WTC11 (cell line): ENCODE data around the gene KLHL22. TPM values are rescaled to one million over a fixed set of nuclear protein-coding genes. Genes with fewer than 3 reads are reported as not detected.
A peak's percentile ranks its signal among the peaks of the same experiment; 100 is the strongest.

Experiments
- ATAC-seq: fragments of 200-7000 bp; cut with Tn5 transposase; 2 replicates; pipeline ENCODE4 v1.10.0; 2021; ENCODE audit warnings: mild to moderate bottlenecking, moderate library complexity
- CTCF ChIA-PET: fragments of 300-600 bp; sonication (Branson Sonifier 250); formaldehyde crosslinking; loops from one replicate; lab custom pipeline; 2021; ENCODE audit warnings: antibody characterized with exemption; lab: Charles Lee
- POLR2A ChIA-PET: fragments of 350-600 bp; sonication (Branson Sonifier 250); formaldehyde crosslinking; loops from one replicate; lab custom pipeline; 2021; ENCODE audit warnings: antibody characterized with exemption; lab: Charles Lee
- DNase-seq: peaks from one replicate; pipeline ENCODE4 v3.0.0; 2021; ENCODE audit warnings: low spot score
- H3K27ac Mint-ChIP-seq: 2 replicates; pipeline ENCODE4 v1.8.0; 2021; ENCODE audit warnings: mixed read lengths
- H3K27me3 Mint-ChIP-seq: 2 replicates; pipeline ENCODE4 v1.8.0; 2021; ENCODE audit warnings: low read depth, mild to moderate bottlenecking, moderate library complexity, mixed read lengths
- H3K36me3 Mint-ChIP-seq: 2 replicates; pipeline ENCODE4 v1.8.0; 2021; ENCODE audit warnings: mixed read lengths
- H3K4me1 Mint-ChIP-seq: 2 replicates; pipeline ENCODE4 v1.8.0; 2022; ENCODE audit warnings: mixed read lengths
- H3K4me3 Mint-ChIP-seq: 2 replicates; pipeline ENCODE4 v1.8.0; 2021; ENCODE audit warnings: mild to moderate bottlenecking, moderate library complexity, mixed read lengths
- H3K9me3 Mint-ChIP-seq: 2 replicates; pipeline ENCODE4 v1.8.0; 2021; ENCODE audit warnings: mixed read lengths
- AFF4 ChIP-seq: sonication (generic); formaldehyde crosslinking; IDR thresholded peaks from 2 replicates; pipeline ENCODE4 v1.8.1; 2023; ENCODE audit warnings: mild to moderate bottlenecking, missing genetic modification reagents, borderline replicate concordance
- AR ChIP-seq: fragments of 250-450 bp; sonication (Bioruptor Pico); IDR thresholded peaks from 2 replicates; pipeline ENCODE4 v1.9.0; 2021; ENCODE audit warnings: mild to moderate bottlenecking
- ATF3 ChIP-seq: sonication (generic); formaldehyde crosslinking; conservative IDR thresholded peaks from 2 replicates; pipeline ENCODE4 v1.8.1; 2022; ENCODE audit warnings: mild to moderate bottlenecking, missing genetic modification reagents
- CREM ChIP-seq: sonication (generic); formaldehyde crosslinking; IDR thresholded peaks from 2 replicates; pipeline ENCODE4 v1.8.1; 2022; ENCODE audit warnings: mild to moderate bottlenecking, missing genetic modification reagents, moderate library complexity
- CTCF ChIP-seq: fragments of 200-600 bp; IDR thresholded peaks from 2 replicates; pipeline ENCODE4 v1.8.0; 2022; ENCODE audit warnings: antibody characterized with exemption
- E2F4 ChIP-seq: sonication (generic); formaldehyde crosslinking; IDR thresholded peaks from 2 replicates; pipeline ENCODE4 v1.8.1; 2022; ENCODE audit warnings: low read depth, mild to moderate bottlenecking, moderate library complexity, missing genetic modification reagents, borderline replicate concordance
- E2F5 ChIP-seq: sonication (generic); formaldehyde crosslinking; IDR thresholded peaks from 2 replicates; pipeline ENCODE4 v1.8.1; 2022; ENCODE audit warnings: mild to moderate bottlenecking, moderate library complexity, missing genetic modification reagents
- EMX1 ChIP-seq: fragments of 250-450 bp; sonication (Bioruptor Pico); IDR thresholded peaks from 2 replicates; pipeline ENCODE4 v1.8.0; 2021; ENCODE audit warnings: mild to moderate bottlenecking
- FOXJ3 ChIP-seq: sonication (generic); formaldehyde crosslinking; IDR thresholded peaks from 2 replicates; pipeline ENCODE4 v1.9.0; 2021; ENCODE audit warnings: missing genetic modification reagents, mild to moderate bottlenecking, borderline replicate concordance
- FOXP1 ChIP-seq: sonication (generic); formaldehyde crosslinking; IDR thresholded peaks from 2 replicates; pipeline ENCODE4 v1.8.0; 2022; ENCODE audit warnings: missing genetic modification reagents, mild to moderate bottlenecking, moderate library complexity, borderline replicate concordance
- IRF2 ChIP-seq: sonication (generic); formaldehyde crosslinking; IDR thresholded peaks from 2 replicates; pipeline ENCODE4 v1.8.0; 2022; ENCODE audit warnings: low read depth, missing genetic modification reagents, borderline replicate concordance
- JAZF1 ChIP-seq: fragments of 250-450 bp; sonication (Bioruptor Pico); IDR thresholded peaks from 2 replicates; pipeline ENCODE4 v1.9.0; 2021; ENCODE audit warnings: moderate library complexity, mild to moderate bottlenecking, inconsistent platforms
- KAT7 ChIP-seq: sonication (generic); formaldehyde crosslinking; IDR thresholded peaks from 2 replicates; pipeline ENCODE4 v1.8.1; 2023; ENCODE audit warnings: missing genetic modification reagents, mild to moderate bottlenecking, borderline replicate concordance
- MAX ChIP-seq: sonication (generic); formaldehyde crosslinking; IDR thresholded peaks from 2 replicates; pipeline ENCODE4 v1.8.0; 2022; ENCODE audit warnings: mild to moderate bottlenecking, missing genetic modification reagents
- MXD4 ChIP-seq: fragments of 250-450 bp; sonication (Bioruptor Pico); IDR thresholded peaks from 2 replicates; pipeline ENCODE4 v1.8.0; 2021; ENCODE audit warnings: mild to moderate bottlenecking, moderate library complexity, borderline replicate concordance
- NFATC4 ChIP-seq: fragments of 250-450 bp; sonication (Bioruptor Pico); IDR thresholded peaks from 2 replicates; pipeline ENCODE4 v1.9.0; 2021; ENCODE audit warnings: mild to moderate bottlenecking
- PRRX2 ChIP-seq: fragments of 250-450 bp; sonication (Bioruptor Pico); IDR thresholded peaks from 2 replicates; pipeline ENCODE4 v1.8.0; 2021; ENCODE audit warnings: mild to moderate bottlenecking
- RORB ChIP-seq: fragments of 250-450 bp; sonication (Bioruptor Pico); IDR thresholded peaks from 2 replicates; pipeline ENCODE4 v1.9.0; 2021; ENCODE audit warnings: mild to moderate bottlenecking
- TCF7 ChIP-seq: sonication (generic); formaldehyde crosslinking; IDR thresholded peaks from 2 replicates; pipeline ENCODE4 v1.8.0; 2022; ENCODE audit warnings: mild to moderate bottlenecking, low read depth, missing genetic modification reagents, moderate library complexity
- TEAD4 ChIP-seq: sonication (generic); formaldehyde crosslinking; IDR thresholded peaks from 2 replicates; pipeline ENCODE4 v1.8.0; 2022; ENCODE audit warnings: mild to moderate bottlenecking, missing genetic modification reagents
- TP53 ChIP-seq: sonication (generic); formaldehyde crosslinking; IDR thresholded peaks from 2 replicates; pipeline ENCODE4 v1.8.1; 2023; ENCODE audit warnings: mild to moderate bottlenecking, missing genetic modification reagents
- USF1 ChIP-seq: sonication (generic); formaldehyde crosslinking; IDR thresholded peaks from 2 replicates; pipeline ENCODE4 v1.8.0; 2022; ENCODE audit warnings: mild to moderate bottlenecking, missing genetic modification reagents
- ZMAT4 ChIP-seq: fragments of 250-450 bp; sonication (Bioruptor Pico); IDR thresholded peaks from 2 replicates; pipeline ENCODE4 v1.9.0; 2021; ENCODE audit warnings: mild to moderate bottlenecking
- ZNF263 ChIP-seq: sonication (generic); formaldehyde crosslinking; IDR thresholded peaks from 2 replicates; pipeline ENCODE4 v1.8.1; 2022; ENCODE audit warnings: low read depth, mild to moderate bottlenecking, moderate library complexity, missing genetic modification reagents
- ZNF396 ChIP-seq: fragments of 250-450 bp; sonication (Bioruptor Pico); IDR thresholded peaks from 2 replicates; pipeline ENCODE4 v1.8.0; 2021; ENCODE audit warnings: mild to moderate bottlenecking, moderate library complexity, borderline replicate concordance
- ZNF416 ChIP-seq: fragments of 250-450 bp; sonication (Bioruptor Pico); IDR thresholded peaks from 2 replicates; pipeline ENCODE4 v1.9.0; 2021; ENCODE audit warnings: mild to moderate bottlenecking, inconsistent platforms
- total RNA-seq: library from RNA; stranded (reverse); gene quantifications from 3 replicates; pipeline ENCODE4 v1.2.3, GENCODE V29; 2021

The KLHL22 gene
- total RNA-seq, 1 experiment from 2014 or later, result 15.7 TPM

- TF ChIP-seq MXD4 (no peak), TP53 (no peak), TCF7 (CRISPR knock-in tag) (no peak), USF1 (no peak), RORB (CRISPR knock-in tag) (no peak), KAT7 (CRISPR knock-in tag) (no peak), ZNF416 (CRISPR knock-in tag) (no peak), ZNF396 (no peak), E2F5 (CRISPR knock-in tag) (no peak), ATF3 (CRISPR knock-in tag) (no peak), PRRX2 (no peak), MAX (CRISPR knock-in tag) (no peak), CREM (CRISPR knock-in tag) (no peak), E2F4 (no peak)
These were observed 3.3 kb upstream of the KLHL22 start (continued) for GRCh38 chr22:20498913-20499312.

- ATAC-seq (no peak), DNase-seq (no peak)
- Mint-ChIP-seq H3K27ac (peak overlapping the region; percentile 69), H3K27me3 (peaks cover 25% of the 10 kb centered on the region), H3K9me3 (no peaks in the 10 kb centered on the region), H3K4me1 (peaks cover 16% of the 10 kb centered on the region), H3K4me3 (peak overlapping the region; percentile 92), H3K36me3 (peaks cover 19% of the 10 kb centered on the region)
- ChIA-PET CTCF (interaction anchor here (1.3 kb wide), 1 partner anchor 79 kb away, joined by 8 read pairs; no protein-coding TSS in a partner anchor), POLR2A (no interaction called here)
- no peak for TF ChIP-seq FOXJ3
- TF ChIP-seq TEAD4, result no peak
- no peak for TF ChIP-seq EMX1 (CRISPR knock-in tag)
- TF ChIP-seq MXD4, result no peak
- TF ChIP-seq CTCF, result no peak
- no peak for TF ChIP-seq ZNF263 (CRISPR knock-in tag)
- no peak for TF ChIP-seq NFATC4
- TF ChIP-seq AR, result no peak
- TF ChIP-seq FOXP1 (CRISPR knock-in tag), result no peak
- no peak for TF ChIP-seq AFF4 (CRISPR knock-in tag)
- no peak for TF ChIP-seq JAZF1 (CRISPR knock-in tag)
- TF ChIP-seq IRF2 (CRISPR knock-in tag), result no peak
- no peak for TF ChIP-seq ZMAT4 (CRISPR knock-in tag)
These were observed 1.8 kb upstream of the KLHL22 start for GRCh38 chr22:20497426-20497825.
